ENCODE measurements around the gene CLEC3B. TPM values are rescaled to one million over a fixed set of nuclear protein-coding genes. Genes with fewer than 3 reads are reported as not detected.

The CLEC3B gene
- total and polyA plus RNA-seq, 2 donors (not counting 1 experiment from before 2014, with no cell fraction given) = 56.3 to 87.2 TPM

- no peaks in the 10 kb centered on the region for H4K20me1 ChIP-seq (ENCODE audit: control insufficient read depth, extremely low read depth, insufficient read depth, low read length)
- H3K27ac ChIP-seq (ENCODE audit: insufficient read depth, low read length) = peak overlapping the region; percentile 60
- no peaks in the 10 kb centered on the region for H3K27me3 ChIP-seq (ENCODE audit: control insufficient read depth, insufficient read depth, low read length)
- no peak overlapping the region for H3K9ac ChIP-seq (ENCODE audit: insufficient read depth, low read length)
- peaks cover 29% of the 10 kb centered on the region for H3K4me1 ChIP-seq (ENCODE audit: control insufficient read depth, extremely low read depth, insufficient read depth, low read length)
- H3K4me3 ChIP-seq (replicated peaks in 1 of 4; ENCODE audit: control extremely low read depth in 1 of 4, insufficient read depth in 1 of 4, low read depth in 3 of 4, low read length in 4 of 4) = no peak overlapping the region
- peaks cover 10% of the 10 kb centered on the region for H3K36me3 ChIP-seq (ENCODE audit: control insufficient read depth, insufficient read depth, low read length)
- no peaks in the 10 kb centered on the region for H3K9me3 ChIP-seq (ENCODE audit: control insufficient read depth, insufficient read depth, low read depth, low read length)
- peak; percentile 66 to 73 for DNase-seq (ENCODE audit: low read depth in 2 of 2)
- no peak overlapping the region for H2AFZ ChIP-seq (ENCODE audit: low read length)
- H3K79me2 ChIP-seq (ENCODE audit: control insufficient read depth, insufficient read depth, low read length) = peaks cover 4% of the 10 kb centered on the region
- peak overlapping the region; percentile 17 for H3K4me2 ChIP-seq (ENCODE audit: extremely low read depth, insufficient read depth, low read length)
- TF ChIP-seq EZH2 (IDR thresholded peaks at IDR 0.05; ENCODE audit: low read length, missing control alignments) = no peak
- no peak for TF ChIP-seq CTCF (conservative IDR thresholded peaks at IDR 0.05 in 1 of 2, IDR thresholded peaks at IDR 0.05 in 1 of 2; ENCODE audit: low read depth in 1 of 2, low read length in 2 of 2)
Observed at GRCh38 chr3:44993471-44994205, 32.5 kb upstream of the CLEC3B start.

GRCh38 chr3:44995142-44995770 is 30.8 kb upstream of the CLEC3B start:
- Histone ChIP-seq H3K4me3 (replicated peaks in 1 of 4; ENCODE audit: control extremely low read depth in 1 of 4, insufficient read depth in 1 of 4, low read depth in 3 of 4, low read length in 4 of 4) (no peak overlapping the region), H3K27me3 (ENCODE audit: control insufficient read depth, insufficient read depth, low read length) (no peaks in the 10 kb centered on the region), H3K9me3 (ENCODE audit: control insufficient read depth, insufficient read depth, low read depth, low read length) (no peaks in the 10 kb centered on the region), H3K79me2 (ENCODE audit: control insufficient read depth, insufficient read depth, low read length) (peaks cover 4% of the 10 kb centered on the region), H3K4me2 (ENCODE audit: extremely low read depth, insufficient read depth, low read length) (peak overlapping the region; percentile 15), H3K4me1 (ENCODE audit: control insufficient read depth, extremely low read depth, insufficient read depth, low read length) (peaks cover 29% of the 10 kb centered on the region), H3K9ac (ENCODE audit: insufficient read depth, low read length) (no peak overlapping the region), H4K20me1 (ENCODE audit: control insufficient read depth, extremely low read depth, insufficient read depth, low read length) (no peaks in the 10 kb centered on the region), H3K36me3 (ENCODE audit: control insufficient read depth, insufficient read depth, low read length) (peaks cover 10% of the 10 kb centered on the region), H2AFZ (ENCODE audit: low read length) (no peak overlapping the region), H3K27ac (ENCODE audit: insufficient read depth, low read length) (peak overlapping the region; percentile 23)
- peak; percentile 49 to 71 for DNase-seq (ENCODE audit: low read depth in 2 of 2)
- no peak for TF ChIP-seq EZH2 (IDR thresholded peaks at IDR 0.05; ENCODE audit: low read length, missing control alignments)
- TF ChIP-seq CTCF (conservative IDR thresholded peaks at IDR 0.05 in 1 of 2, IDR thresholded peaks at IDR 0.05 in 1 of 2; ENCODE audit: low read depth in 1 of 2, low read length in 2 of 2) = no peak

- no peak for TF ChIP-seq CTCF (conservative IDR thresholded peaks at IDR 0.05 in 1 of 2, IDR thresholded peaks at IDR 0.05 in 1 of 2; ENCODE audit: low read depth in 1 of 2, low read length in 2 of 2)
- no peak for TF ChIP-seq EZH2 (IDR thresholded peaks at IDR 0.05; ENCODE audit: low read length, missing control alignments)
- H3K27ac ChIP-seq (ENCODE audit: insufficient read depth, low read length) = no peak overlapping the region
- DNase-seq (ENCODE audit: low read depth in 2 of 2) = no peak
- H3K9ac ChIP-seq (ENCODE audit: insufficient read depth, low read length) = no peak overlapping the region
- H3K36me3 ChIP-seq (ENCODE audit: control insufficient read depth, insufficient read depth, low read length) = peaks cover 9% of the 10 kb centered on the region
- no peak overlapping the region for H3K4me2 ChIP-seq (ENCODE audit: extremely low read depth, insufficient read depth, low read length)
- no peaks in the 10 kb centered on the region for H3K27me3 ChIP-seq (ENCODE audit: control insufficient read depth, insufficient read depth, low read length)
- peaks cover 29% of the 10 kb centered on the region for H3K4me1 ChIP-seq (ENCODE audit: control insufficient read depth, extremely low read depth, insufficient read depth, low read length)
- no peaks in the 10 kb centered on the region for H3K9me3 ChIP-seq (ENCODE audit: control insufficient read depth, insufficient read depth, low read depth, low read length)
- H3K4me3 ChIP-seq (replicated peaks in 1 of 4; ENCODE audit: control extremely low read depth in 1 of 4, insufficient read depth in 1 of 4, low read depth in 3 of 4, low read length in 4 of 4) = no peak overlapping the region
- no peak overlapping the region for H2AFZ ChIP-seq (ENCODE audit: low read length)
- H4K20me1 ChIP-seq (ENCODE audit: control insufficient read depth, extremely low read depth, insufficient read depth, low read length) = no peaks in the 10 kb centered on the region
- H3K79me2 ChIP-seq (ENCODE audit: control insufficient read depth, insufficient read depth, low read length) = peaks cover 4% of the 10 kb centered on the region
Observed at GRCh38 chr3:44996556-44996969, 29.5 kb upstream of the CLEC3B start.

Data from fibroblast of lung (primary cell).